ACHN (cell line): ENCODE measurements around the gene BRD8.
A peak's percentile ranks its signal among the peaks of the same experiment; 100 is the strongest.
"Not testable (repeated sequence)": the region's sequence is repeated elsewhere in the genome, so short reads cannot be mapped to it uniquely, and the experiment has no call there.

Source experiments
- DNase-seq: peaks from one replicate; pipeline ENCODE4 v3.0.0-alpha.2; 2015
- in situ Hi-C: cut with HindIII; loops from 2 replicates; pipeline ENCODE4 v1.10.0; 2017; ENCODE audit warnings: low sequenced_read_pairs, low pct_ligation_motif_present, low pct_unique_long_range_greater_than_20kb

The BRD8 gene

DNA sequence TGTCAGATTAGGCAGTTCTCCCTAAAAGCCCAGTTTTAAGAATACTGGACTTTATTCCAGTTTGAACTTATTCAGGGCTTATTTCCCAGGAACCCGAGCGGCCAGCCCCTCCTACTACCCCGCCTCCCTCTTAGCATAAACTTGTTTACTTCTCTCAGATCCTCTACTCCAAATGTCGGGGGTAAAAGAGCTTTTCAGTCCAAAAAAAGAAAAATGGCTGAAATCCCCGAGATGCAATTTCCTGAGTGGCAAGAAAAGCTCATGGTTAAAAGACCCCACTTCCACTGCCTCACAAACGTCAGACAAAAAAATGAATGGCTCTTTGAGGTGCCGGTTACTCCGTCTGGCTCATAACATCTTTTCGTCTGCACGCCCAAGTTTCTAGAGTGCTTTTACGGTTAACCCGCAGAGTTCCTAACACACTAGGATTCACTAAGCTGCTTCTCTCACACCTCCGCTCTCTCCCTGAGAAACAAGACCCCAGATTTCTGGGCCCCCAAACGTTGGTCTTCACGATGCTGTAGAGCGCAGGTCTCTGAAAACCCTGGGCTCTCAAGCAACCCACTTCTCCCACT lies 402 bp downstream of the BRD8 start:
- in situ Hi-C loops, result no loop called here
- DNase-seq, result peak; percentile 18

GRCh38 chr5:138170299-138170698 lies 8.1 kb downstream of the BRD8 start:
- no peak for DNase-seq
- in situ Hi-C loops, result no loop called here

- DNase-seq, result no peak
- in situ Hi-C loops, result no loop called here
Observed at GRCh38 chr5:138169124-138169523, 9.3 kb downstream of the BRD8 start.

- no peak for DNase-seq
- in situ Hi-C loops, result no loop called here
Observed at GRCh38 chr5:138163721-138164120, 14.7 kb downstream of the BRD8 start.

GRCh38 chr5:138160706-138161105 lies 17.7 kb downstream of the BRD8 start:
- in situ Hi-C loops, result no loop called here
- no peak for DNase-seq

- in situ Hi-C loops, result no loop called here
Observed at GRCh38 chr5:138159666-138160065, 18.8 kb downstream of the BRD8 start.

GRCh38 chr5:138157626-138158025 lies 20.8 kb downstream of the BRD8 start:
- in situ Hi-C loops, result no loop called here
- no peak for DNase-seq

More at GRCh38 chr5:138159666-138160065, 18.8 kb downstream of the BRD8 start:
- no peak for DNase-seq

GRCh38 chr5:138155977-138156376 lies 22.5 kb downstream of the BRD8 start:
- DNase-seq, in situ Hi-C loops: not testable (repeated sequence)

DNA sequence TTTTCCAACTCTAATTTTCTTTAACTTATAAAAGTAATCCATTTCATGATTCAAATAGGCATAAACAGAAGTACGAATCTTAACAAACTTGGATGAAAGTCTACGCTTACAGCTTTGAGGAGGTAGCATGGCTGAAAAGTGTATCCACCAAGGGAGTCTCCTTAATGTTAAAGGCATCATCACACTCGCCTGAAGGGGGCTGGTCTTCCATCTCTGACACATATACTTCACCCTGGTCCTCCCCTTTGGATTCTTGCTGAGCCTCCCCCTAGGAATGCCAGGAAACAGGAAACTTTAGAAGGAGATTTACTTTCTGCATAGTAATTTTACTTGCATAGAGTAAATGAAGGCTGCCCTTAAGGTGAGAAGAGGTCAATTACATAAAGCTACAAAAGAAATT lies 28.9 kb downstream of the BRD8 start:
- DNase-seq, result peak; percentile 3
- in situ Hi-C loops, result no loop called here

DNA sequence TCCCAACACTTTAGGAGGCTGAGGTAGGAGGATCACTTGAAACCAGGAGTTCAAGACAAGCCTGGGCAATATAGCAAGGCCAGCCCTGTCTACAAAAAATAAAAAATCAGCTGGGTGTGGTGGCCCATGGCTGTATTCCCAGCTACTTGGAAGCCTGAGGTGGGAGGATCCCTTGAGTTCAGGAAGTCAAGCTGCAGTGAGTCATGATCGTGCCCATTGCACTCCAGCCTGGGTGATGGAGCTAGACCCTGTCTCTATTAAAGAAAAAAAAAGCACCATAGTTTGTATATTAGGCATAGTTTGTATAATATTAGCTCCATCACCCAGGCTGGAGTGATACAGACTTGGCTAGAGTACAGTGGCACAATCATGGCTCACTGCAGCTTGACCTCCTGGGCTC lies 29.6 kb downstream of the BRD8 start:
- DNase-seq, result peak; percentile 48
- in situ Hi-C loops, result no loop called here

DNA sequence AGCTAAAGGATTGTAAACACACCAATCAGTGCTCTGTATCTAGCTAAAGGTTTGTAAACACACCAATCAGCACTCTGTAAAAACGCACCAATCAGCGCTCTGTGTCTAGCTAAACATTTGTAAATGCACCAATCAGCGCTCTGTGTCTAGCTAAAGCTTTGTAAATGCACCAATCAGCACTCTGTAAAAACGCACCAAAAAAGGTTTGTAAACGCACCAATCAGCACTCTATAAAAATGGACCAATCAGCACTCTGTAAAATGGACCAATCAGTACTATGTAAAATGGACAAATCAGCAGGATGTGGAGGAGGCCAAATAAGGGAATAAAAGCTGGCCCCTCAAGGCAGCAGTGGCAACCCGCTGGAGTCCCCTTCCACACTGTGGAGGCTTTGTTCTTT lies 34.9 kb downstream of the BRD8 start:
- DNase-seq, in situ Hi-C loops: not testable (repeated sequence)

DNA sequence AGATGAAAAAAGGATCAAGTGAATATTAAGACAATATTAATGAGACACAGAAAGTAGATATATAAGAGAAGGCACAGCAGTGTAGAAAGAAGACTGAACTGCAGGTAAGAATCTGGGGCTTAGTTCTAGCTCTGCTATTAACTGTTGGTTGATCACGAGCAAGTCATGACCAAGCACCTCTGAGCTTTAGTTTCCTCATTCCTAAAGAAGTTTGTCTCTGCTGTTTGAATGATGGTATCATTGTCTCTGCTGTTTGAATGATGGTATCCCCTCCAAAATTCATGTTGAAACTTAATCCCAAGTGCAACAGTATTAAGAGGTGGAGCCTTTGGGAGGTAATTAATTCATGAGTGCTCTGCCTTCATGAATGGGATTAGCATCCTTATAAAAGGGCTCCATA lies 36.7 kb downstream of the BRD8 start:
- in situ Hi-C loops, result no loop called here

GRCh38 chr5:138140268-138140667 lies 38.2 kb downstream of the BRD8 start:
- DNase-seq, result no peak
- in situ Hi-C loops, result no loop called here

More for the DNA sequence above, 36.7 kb downstream of the BRD8 start:
- DNase-seq, result no peak

DNA sequence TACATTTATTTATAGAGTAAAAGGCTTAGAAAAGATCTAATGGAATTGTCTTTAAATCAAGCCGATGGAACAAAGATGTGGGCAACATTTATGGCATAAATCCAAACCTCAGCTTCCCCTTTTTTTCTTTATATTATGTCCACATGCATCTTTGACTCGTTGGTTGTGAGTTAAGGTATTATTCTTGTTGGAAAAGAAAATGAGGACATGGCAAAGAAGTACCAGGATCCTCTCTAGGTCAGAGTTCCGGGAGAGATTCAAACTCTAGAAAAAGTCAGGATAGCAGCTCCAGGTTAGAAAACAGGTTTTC lies 38.7 kb downstream of the BRD8 start:
- in situ Hi-C loops, result no loop called here
- DNase-seq, result no peak

DNA sequence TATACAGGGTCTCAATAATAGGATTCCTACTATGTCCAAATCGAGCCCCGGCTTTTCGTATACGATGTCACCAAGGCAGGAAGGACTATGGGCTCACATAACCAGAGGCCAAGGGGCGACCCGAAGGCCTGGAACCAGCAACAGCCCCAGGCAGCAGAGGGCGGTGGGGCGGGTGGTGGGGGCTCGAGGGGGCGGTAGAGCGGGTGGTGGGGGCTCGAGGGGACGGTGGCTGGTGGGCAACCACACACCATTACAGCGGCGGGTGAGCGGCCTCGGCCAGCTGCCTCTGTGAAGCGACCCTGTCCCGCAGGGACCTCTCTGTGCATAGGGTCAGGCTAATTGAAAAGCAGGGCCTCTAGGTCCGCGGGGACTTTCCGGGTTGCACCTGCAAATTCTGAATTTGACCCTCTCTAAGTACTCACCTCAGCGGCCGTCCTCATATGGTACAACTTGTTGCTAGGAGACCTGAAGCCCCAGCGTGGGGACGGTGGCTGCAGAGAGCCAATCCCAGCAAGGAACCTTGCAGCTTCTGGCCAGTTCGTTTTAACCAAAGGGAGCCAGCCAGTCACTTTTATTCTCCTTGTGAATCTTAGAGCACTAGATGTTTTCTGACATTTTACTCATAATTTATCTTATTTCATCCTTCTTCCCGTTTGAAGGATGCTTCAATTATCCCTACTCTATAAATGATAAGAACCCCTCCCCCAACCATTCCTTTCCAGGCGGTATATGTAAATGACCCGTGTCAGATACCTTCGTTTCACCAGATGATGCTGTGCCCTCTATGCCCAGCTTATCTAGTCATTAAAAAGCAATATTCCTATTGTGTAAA lies 39.3 kb downstream of the BRD8 start, which contains the start of gene NME5:
TSS of gene NME5 (minus strand) at position 480 of the 832 bp plus-strand sequence. CDS start 648 bp downstream, outside the sequence.
- in situ Hi-C loops, result no loop called here
- peak; percentile 60 for DNase-seq

GRCh38 chr5:138132543-138132942 lies 45.9 kb downstream of the BRD8 start:
- in situ Hi-C loops, result no loop called here
- DNase-seq, result no peak

- no peak for DNase-seq
- in situ Hi-C loops, result no loop called here
Observed at GRCh38 chr5:138129347-138129746, 49.1 kb downstream of the BRD8 start.

- in situ Hi-C loops, result no loop called here
- no peak for DNase-seq
Observed at GRCh38 chr5:138128334-138128733, 50.1 kb downstream of the BRD8 start.

DNA sequence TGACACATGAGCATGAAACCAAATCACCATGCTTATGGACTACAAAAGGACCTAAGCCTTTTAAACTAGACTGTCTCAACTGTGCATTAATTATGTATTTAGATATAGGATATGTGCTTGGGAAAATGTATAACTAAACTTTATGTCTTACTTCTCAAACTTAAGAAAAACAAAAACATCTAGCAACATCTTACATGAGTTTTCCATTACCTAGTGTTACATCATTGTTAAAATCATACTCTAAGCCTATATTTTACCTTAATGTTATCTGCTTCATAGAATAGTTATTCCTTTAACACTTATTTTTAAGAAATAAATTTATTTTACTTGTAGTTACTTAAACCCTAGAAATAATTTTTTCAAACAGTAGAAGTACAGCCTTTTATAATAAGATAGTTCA lies 63.2 kb downstream of the BRD8 start:
- DNase-seq, result no peak
- in situ Hi-C loops, result no loop called here

DNA sequence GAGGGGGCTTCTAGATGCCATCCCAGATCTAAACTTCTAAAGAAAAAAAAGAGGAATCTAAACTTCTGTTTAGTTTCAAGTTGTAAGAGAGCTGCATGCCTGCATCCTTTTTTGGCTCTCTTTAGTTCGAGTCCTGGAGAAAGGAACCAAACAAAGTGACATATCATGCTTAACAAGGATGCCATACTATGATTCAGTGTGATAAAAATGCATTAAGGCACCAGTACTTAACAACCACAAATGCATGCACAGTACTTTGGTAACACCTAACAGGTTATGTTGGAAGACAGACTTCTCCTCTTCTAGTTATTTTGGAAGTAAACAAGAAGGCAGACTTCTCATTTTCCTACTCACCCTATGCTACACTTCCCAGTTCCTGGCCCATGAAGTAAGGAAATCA lies 66.5 kb downstream of the BRD8 start:
- in situ Hi-C loops, result no loop called here
- DNase-seq, result peak; percentile 38
